Stimulated activated CD8-positive, alpha-beta memory T cell treated with anti-CD3 and anti-CD28 coated beads, Interleukin-7, amount 100 ng/mL, for 1 hour (primary cell): ENCODE results near the gene ADM.

ENCODE experiments used
- DNase-seq, 2 donors: peaks; one replicate each; pipeline ENCODE4 v3.0.0-alpha.2; 2020; ENCODE audit warnings: low read depth in 2 of 2

The ADM gene

GRCh38 chr11:10328314-10329098 lies 23.6 kb downstream of the ADM start:
- no peak for DNase-seq

- no peak for DNase-seq
These were observed 24.5 kb downstream of the ADM start for GRCh38 chr11:10329356-10329755.

- no peak for DNase-seq
These were observed 25.1 kb downstream of the ADM start for GRCh38 chr11:10329935-10330334.

- DNase-seq: no peak
These were observed 26.8 kb downstream of the ADM start for GRCh38 chr11:10331548-10332289.

GRCh38 chr11:10333490-10333889 lies 28.6 kb downstream of the ADM start:
- no peak for DNase-seq

DNA sequence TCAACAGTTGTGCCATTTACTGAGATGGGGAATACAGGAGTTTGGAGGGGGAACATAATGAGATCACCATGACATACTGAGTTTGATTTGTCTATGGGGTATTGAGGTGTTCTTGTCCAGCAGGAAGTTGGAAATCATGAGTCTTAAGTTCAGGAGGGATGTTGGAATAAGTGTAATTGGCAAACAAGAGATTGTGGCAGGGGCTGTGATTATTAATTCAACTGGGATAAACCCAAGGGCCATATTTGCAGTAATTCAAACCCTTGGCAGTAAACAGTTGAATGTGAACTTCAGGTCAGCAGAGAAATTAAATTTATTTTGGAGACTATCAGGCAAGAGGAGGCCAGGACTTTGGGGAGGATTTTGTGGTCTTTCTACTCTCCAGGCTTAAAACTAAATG lies 33.4 kb downstream of the ADM start:
- no peak for DNase-seq

DNA sequence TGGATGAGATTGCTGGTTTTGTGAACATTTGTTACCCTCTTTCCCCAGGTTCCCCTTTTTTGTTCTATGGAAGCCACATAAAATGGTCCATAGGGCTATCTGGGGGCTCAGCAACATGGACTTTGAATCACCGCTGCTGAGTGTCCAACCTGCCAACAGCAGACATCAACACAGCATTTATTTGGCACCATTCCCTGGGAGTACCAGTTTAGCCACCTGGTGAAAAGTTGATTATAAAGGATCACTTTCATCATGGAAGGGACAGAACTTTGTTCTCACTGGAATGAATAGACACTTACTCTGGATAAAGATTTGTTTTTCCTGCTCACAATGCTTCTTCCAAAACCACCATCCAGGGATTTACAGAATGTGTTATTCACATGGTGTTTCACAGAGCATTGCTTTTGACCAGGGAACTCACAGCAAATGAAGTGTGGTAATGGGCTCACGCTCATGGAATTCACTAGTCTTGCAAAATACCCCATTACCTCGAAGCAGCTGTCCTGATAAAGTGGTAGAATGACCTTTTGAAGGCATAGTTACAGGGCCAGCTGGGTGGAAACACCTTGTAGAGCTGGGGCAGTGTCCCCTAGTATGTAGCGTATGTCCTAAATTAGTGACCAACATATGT lies 43.9 kb downstream of the ADM start:
- DNase-seq: no peak

- DNase-seq: no peak
These were observed 44.4 kb downstream of the ADM start for GRCh38 chr11:10349281-10349665.

- no peak for DNase-seq
These were observed 44.9 kb downstream of the ADM start for GRCh38 chr11:10349806-10350205.

DNA sequence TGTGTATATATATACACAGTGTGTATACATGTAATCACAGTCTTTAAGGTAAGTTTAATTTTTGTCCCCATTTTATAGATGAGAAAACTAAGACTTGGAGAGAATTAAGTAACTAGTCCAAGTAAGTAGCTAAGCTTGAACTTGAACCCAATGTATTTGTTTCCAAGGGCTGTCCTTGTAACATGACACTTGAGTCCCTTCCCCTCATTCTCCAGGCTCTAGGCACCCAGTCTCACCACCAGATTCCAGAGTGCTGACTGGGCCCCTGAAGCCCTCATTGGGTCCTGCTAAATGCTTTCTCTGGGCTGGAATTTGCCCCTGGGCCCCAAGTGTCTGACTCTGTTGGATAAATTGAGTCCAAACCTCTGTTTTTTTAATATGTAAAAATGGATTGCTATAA lies 45.5 kb downstream of the ADM start:
- DNase-seq: no peak

DNA sequence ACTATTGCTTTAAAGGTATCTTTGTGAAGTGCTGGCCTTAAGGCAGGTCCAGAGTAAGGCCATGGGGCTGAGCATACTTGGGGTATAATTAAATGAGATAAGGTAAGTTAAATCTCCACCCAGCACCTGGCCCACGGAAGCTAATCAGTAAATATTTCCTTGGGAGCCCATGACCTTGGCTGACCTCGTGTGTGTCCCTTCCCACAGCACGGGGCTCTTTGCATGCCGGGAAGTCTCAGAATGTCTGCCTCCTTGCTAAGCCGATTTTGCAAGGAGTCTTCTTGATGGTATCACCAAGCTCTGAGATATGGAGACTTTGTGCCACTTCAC lies 46.5 kb downstream of the ADM start:
- DNase-seq: no peak

- DNase-seq: no peak
These were observed 47.1 kb downstream of the ADM start for GRCh38 chr11:10351765-10352641.

DNA sequence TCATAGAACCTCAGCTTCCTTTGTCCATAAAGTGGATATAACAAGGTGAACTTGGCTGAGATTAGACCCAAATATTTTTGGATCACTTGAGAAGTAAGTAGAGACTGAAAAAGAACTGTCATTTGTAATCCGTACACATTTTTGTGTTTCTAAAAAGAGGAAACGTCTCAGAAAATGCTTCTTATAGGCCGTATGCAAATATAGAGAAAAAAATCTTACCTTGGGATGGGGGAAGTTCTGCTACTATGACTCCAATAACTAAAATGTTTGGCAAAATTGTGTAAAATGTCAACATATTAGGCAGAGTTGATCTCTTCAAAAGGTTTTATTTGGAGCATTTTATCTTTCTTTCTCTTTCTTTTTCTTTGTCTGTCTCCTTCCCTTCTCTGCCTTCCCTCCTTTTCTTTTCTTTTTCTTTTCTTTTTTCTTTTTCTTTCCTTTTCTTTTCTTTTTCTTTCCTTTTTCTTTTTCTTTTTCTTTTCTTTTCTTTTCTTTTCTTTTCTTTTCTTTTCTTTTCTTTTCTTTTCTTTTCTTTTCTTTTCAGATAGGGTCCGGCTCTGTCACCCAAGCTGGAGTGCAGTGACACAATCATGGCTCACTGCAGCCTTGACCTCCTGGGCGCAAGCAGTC lies 48.2 kb downstream of the ADM start:
- no peak for DNase-seq

- no peak for DNase-seq
These were observed 49.5 kb downstream of the ADM start for GRCh38 chr11:10354389-10354788.

GRCh38 chr11:10355257-10355661 lies 50.4 kb downstream of the ADM start:
- DNase-seq: no peak

- no peak for DNase-seq
These were observed 51.3 kb downstream of the ADM start for GRCh38 chr11:10356161-10356560.
